Kidney (tissue), 14 donors: Measurements from ENCODE around the gene ZNF860. TPM values are rescaled to one million over a fixed set of nuclear protein-coding genes. Genes with fewer than 3 reads are reported as not detected.

Experiments
- DNase-seq, 5 donors: peaks; one replicate each; pipeline ENCODE4 v3.0.0-alpha.2; 2013 to 2020
- FAIRE-seq: peaks from 2 replicates; lab custom pipeline; 2012; peaks lifted over from hg19 to GRCh38; lab: Jason Lieb, UNC
- H3K27ac ChIP-seq, 2 donors: one replicate each; pipeline ENCODE4 v1.7.0; 2013; ENCODE audit warnings: low read depth in 2 of 2, low read length in 2 of 2, inconsistent platforms in 1 of 2
- H3K27me3 ChIP-seq: one replicate; pipeline ENCODE4 v1.7.1; 2013; ENCODE audit warnings: low read length, inconsistent platforms; ENCODE audit not compliant: control insufficient read depth, insufficient read depth
- H3K36me3 ChIP-seq, 3 donors: one replicate each; pipeline versions ENCODE4 v1.7.0 to v1.7.1; 2013; ENCODE audit warnings: low read length in 3 of 3, control low read depth in 1 of 3, inconsistent platforms in 1 of 3; ENCODE audit not compliant: insufficient read depth in 3 of 3, control insufficient read depth in 2 of 3
- H3K4me1 ChIP-seq, 3 donors: one replicate each; pipeline versions ENCODE4 v1.7.0 to v1.7.1; 2013; ENCODE audit warnings: low read length in 3 of 3, inconsistent platforms in 1 of 3, low read depth in 1 of 3; ENCODE audit not compliant: control insufficient read depth in 2 of 3, insufficient read depth in 2 of 3
- H3K4me3 ChIP-seq, 3 donors: one replicate each; pipeline versions ENCODE4 v1.7.0 to v1.8.1; 2013; ENCODE audit warnings: low read length in 3 of 3, control low read depth in 1 of 3, inconsistent platforms in 1 of 3
- H3K9ac ChIP-seq, 3 donors: one replicate each; pipeline versions ENCODE4 v1.7.0 to v1.7.1; 2013; ENCODE audit warnings: low read length in 3 of 3, control low read depth in 1 of 3, inconsistent platforms in 1 of 3
- H3K9me3 ChIP-seq, 3 donors: one replicate each; pipeline versions ENCODE4 v1.7.0 to v1.7.1; 2013; ENCODE audit warnings: low read length in 3 of 3, control low read depth in 1 of 3, inconsistent platforms in 1 of 3; ENCODE audit not compliant: control insufficient read depth in 2 of 3, insufficient read depth in 1 of 3
- intact Hi-C: fragments of 100-400 bp; cut with DNase I; formaldehyde crosslinking; loops from one replicate; pipeline ENCODE4 v1.11.1; 2022
- polyA plus RNA-seq: library from polyadenylated mRNA; stranded (reverse); fragments of 350-450 nt; fragmentation: Illumina TruSeq; extraction: RNeasy Lipid Tissue Mini Kit (QIAGEN cat#74804); gene quantifications from one replicate; pipeline ENCODE4 v1.2.3, GENCODE V29; 2014; ENCODE audit warnings: low read depth, low replicate concordance; ENCODE audit not compliant: insufficient read depth
- total RNA-seq: library from RNA; stranded (reverse); fragmentation: NEBNext Ultra II Directional; extraction: Animal tissue kit (Norgen Biotek cat#: 25700); gene quantifications from one replicate; pipeline ENCODE4 v1.2.1, GENCODE V29; 2021
- TF ChIP-seq, protein P1 (sequence below): IDR thresholded peaks from 3 replicates; pipeline ENCODE4 v1.5.1; 2012; ENCODE audit warnings: mild to moderate bottlenecking, moderate library complexity, borderline replicate concordance; ENCODE audit not compliant: insufficient read depth; ENCODE audit errors: extremely low read depth
- donor health status: control.
- donor health status: control.
- donor health status: control.
- donor health status: control.
- donor health status: control.
- donor health status: DM: yes; HTN: yes; CAD: no.
- donor health status: Normal renal cell carcinoma (clear cell type).

ZNF860 gene
- total and polyA plus RNA-seq, 2 donors from 2014 or later = 0.84 to 5.9 TPM

DNA sequence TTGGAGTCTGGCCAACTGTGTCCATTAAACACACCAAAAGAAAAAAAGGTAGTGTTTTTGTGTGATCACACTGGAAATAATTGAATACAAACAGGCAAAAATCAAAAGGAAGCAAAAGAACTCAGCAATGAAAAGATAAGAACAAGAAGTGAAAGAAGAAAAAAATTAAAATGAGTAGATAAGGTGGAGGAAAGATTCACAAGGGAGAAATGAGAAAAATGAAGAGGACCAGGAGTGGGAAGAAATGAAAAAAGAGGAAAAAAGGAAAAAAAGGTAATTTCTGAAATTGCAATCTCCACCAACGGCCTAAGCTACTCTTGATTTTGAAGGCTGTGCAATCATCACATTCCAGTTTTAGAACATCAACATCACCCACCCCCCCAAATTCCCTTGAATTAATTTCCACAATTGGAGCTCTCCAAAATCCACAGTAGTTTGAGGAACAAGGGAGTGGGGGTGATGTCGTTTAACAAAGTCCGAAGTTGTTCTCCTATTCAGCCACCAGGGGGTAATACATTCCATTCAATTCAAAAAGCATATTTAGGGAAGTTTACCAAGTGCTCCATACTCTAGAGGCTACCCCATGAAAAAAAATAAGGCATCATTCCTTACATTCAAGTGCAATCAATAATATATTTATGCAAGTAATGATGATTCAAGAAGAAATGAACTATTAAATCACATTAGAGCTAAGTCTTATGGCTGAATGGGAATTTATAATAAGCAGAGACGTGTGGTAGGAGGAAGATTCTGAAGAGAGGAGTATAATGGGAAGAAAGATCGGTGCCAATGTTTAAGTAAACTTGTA, 37.4 kb downstream of the ZNF860 start:
- Histone ChIP-seq H3K36me3 (no peaks in the 10 kb centered on the region), H3K27me3 (no peaks in the 10 kb centered on the region), H3K9ac (no peak overlapping the region), H3K27ac (no peak overlapping the region), H3K9me3 (no peaks in the 10 kb centered on the region), H3K4me1 (no peaks in the 10 kb centered on the region), H3K4me3 (no peak overlapping the region)
- intact Hi-C loops = no loop called here
- FAIRE-seq (peak; percentile 88), DNase-seq (peak in 3 of 5 donors; percentile 14 to 73 (median 66))
- TF ChIP-seq, protein P1, sequence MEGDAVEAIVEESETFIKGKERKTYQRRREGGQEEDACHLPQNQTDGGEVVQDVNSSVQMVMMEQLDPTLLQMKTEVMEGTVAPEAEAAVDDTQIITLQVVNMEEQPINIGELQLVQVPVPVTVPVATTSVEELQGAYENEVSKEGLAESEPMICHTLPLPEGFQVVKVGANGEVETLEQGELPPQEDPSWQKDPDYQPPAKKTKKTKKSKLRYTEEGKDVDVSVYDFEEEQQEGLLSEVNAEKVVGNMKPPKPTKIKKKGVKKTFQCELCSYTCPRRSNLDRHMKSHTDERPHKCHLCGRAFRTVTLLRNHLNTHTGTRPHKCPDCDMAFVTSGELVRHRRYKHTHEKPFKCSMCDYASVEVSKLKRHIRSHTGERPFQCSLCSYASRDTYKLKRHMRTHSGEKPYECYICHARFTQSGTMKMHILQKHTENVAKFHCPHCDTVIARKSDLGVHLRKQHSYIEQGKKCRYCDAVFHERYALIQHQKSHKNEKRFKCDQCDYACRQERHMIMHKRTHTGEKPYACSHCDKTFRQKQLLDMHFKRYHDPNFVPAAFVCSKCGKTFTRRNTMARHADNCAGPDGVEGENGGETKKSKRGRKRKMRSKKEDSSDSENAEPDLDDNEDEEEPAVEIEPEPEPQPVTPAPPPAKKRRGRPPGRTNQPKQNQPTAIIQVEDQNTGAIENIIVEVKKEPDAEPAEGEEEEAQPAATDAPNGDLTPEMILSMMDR = peak; percentile 46

DNA sequence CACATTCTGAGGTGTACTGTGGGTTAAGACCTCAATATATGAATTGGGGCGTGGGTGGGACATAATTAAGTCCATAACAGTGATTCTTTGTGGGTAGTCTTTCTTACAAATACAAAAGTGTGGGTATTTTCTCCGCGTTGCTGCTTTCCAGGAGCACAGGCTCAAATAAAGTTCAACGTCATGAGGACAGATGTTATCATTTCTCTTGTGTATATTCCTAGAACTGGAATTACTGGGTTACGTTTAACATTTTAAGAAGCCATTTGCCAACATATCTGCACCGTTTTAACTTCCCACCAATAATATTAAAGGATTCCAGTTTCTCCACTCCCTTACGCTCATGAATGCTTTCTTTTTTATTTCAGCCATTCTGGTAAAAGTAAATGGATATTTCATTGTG, 39.6 kb downstream of the ZNF860 start:
- Histone ChIP-seq H3K9ac (no peak overlapping the region), H3K36me3 (no peaks in the 10 kb centered on the region), H3K9me3 (no peaks in the 10 kb centered on the region), H3K27ac (no peak overlapping the region), H3K4me3 (no peak overlapping the region), H3K27me3 (no peaks in the 10 kb centered on the region), H3K4me1 (no peaks in the 10 kb centered on the region)
- intact Hi-C loops = no loop called here
- FAIRE-seq (no peak), DNase-seq (no peak)
- TF ChIP-seq, protein P1 = no peak

DNA sequence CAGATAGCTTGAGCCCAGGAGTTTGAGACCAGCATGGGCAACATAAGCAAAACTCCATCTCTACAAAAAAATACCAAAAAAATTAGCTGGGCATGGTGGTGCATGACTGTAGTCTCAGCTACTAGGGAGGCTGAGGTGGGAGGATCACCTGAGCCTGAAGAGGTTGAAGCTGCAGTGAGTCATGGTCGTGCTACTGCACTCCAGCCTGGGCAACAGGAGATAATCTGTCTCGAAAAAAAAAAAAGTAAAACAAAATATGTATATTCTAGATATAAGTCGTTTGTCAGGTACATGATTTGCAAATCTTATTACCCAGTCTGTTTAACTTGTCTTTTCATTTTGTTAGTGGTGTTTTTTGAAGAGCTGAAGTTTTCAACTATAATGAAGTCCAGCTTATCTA, 40.2 kb downstream of the ZNF860 start:
- Histone ChIP-seq H3K9ac (no peak overlapping the region), H3K4me1 (no peaks in the 10 kb centered on the region), H3K36me3 (no peaks in the 10 kb centered on the region), H3K4me3 (no peak overlapping the region), H3K27me3 (no peaks in the 10 kb centered on the region), H3K27ac (no peak overlapping the region), H3K9me3 (no peaks in the 10 kb centered on the region)
- DNase-seq = no peak
- FAIRE-seq = no peak
- intact Hi-C loops = no loop called here
- TF ChIP-seq, protein P1 = no peak

DNA sequence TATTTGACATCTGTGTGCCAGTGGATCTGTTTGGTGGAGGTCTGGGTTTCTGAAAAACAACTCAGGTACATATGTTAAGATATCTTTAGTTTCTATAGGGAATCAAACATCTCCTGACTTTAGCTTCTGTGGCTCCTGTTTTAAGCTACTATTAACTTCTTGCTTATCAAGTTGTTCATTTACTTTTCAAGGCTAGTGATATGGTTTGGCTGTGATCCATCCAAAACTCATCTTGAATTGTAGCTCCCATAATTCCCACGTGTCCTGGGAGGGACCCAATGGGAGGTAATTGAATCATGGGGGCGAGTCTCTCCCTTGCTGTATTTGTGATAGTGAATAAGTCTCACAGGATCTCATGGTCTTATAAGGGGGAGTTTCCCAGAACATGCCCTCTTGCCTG, 41.4 kb downstream of the ZNF860 start:
- Histone ChIP-seq H3K4me3 (no peak overlapping the region), H3K36me3 (no peaks in the 10 kb centered on the region), H3K27ac (no peak overlapping the region), H3K9ac (no peak overlapping the region), H3K4me1 (no peaks in the 10 kb centered on the region), H3K27me3 (no peaks in the 10 kb centered on the region), H3K9me3 (no peaks in the 10 kb centered on the region)
- FAIRE-seq = no peak
- no peak for DNase-seq
- TF ChIP-seq, protein P1 = no peak
- intact Hi-C loops = no loop called here
